ENCODE data around the gene PSMB8. TPM values are rescaled to one million over a fixed set of nuclear protein-coding genes. Genes with fewer than 3 reads are reported as not detected.

The PSMB8 gene
- total and polyA plus RNA-seq, 2 of the 8 experiments (the other 6 are each of a cell fraction or from before 2014, with no cell fraction given) = 18.4 to 43.0 TPM

DNA sequence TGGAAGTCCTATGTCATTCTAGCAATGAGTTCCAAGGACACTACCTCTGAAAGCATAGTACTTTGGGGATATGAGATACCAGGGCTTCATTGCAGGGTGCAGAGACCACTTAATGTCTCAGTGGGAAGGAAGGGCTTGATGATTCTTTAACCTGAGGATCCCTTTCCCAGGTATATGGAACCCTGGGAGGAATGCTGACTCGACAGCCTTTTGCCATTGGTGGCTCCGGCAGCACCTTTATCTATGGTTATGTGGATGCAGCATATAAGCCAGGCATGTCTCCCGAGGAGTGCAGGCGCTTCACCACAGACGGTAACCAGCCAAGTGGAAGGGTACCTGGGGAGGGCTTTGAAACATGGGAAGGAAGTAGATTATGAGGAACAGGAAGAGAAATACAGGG is 14.3 kb upstream of the PSMB8 start:
- no peak overlapping the region for H2AFZ ChIP-seq (ENCODE audit: low read length)
- no peak for TF ChIP-seq PHF8 (conservative IDR thresholded peaks at IDR 0.05; ENCODE audit: low read depth, low read length)
- no peak for TF ChIP-seq EP300 (IDR thresholded peaks at IDR 0.05; ENCODE audit: borderline replicate concordance in 1 of 2, low read depth in 2 of 2, low read length in 2 of 2)
- no peak for TF ChIP-seq JUN (IDR thresholded peaks at IDR 0.05; ENCODE audit: low read depth, low read length)
- no peak for TF ChIP-seq CTCF (IDR thresholded peaks at IDR 0.05; ENCODE audit: control extremely low read depth in 1 of 3, insufficient read depth in 1 of 3, low read depth in 1 of 3, low read length in 3 of 3)
- TF ChIP-seq TCF12 (IDR thresholded peaks at IDR 0.05; ENCODE audit: low read depth, low read length) = no peak
- TF ChIP-seq MAX (IDR thresholded peaks at IDR 0.05) = no peak
- TF ChIP-seq YY1 (IDR thresholded peaks at IDR 0.05; ENCODE audit: low read depth, low read length) = no peak
- TF ChIP-seq E2F6 (IDR thresholded peaks at IDR 0.05) = no peak
- TF ChIP-seq BRCA1 (IDR thresholded peaks at IDR 0.05; ENCODE audit: low read depth, low read length) = no peak
- no peak for TF ChIP-seq RFX5 (IDR thresholded peaks at IDR 0.05; ENCODE audit: borderline replicate concordance, low read depth, low read length)

More for the DNA sequence above, 14.3 kb upstream of the PSMB8 start:
- Histone ChIP-seq H2BK15ac (ENCODE audit: low read length) (no peak overlapping the region), H3K56ac (replicated peaks; ENCODE audit: insufficient read length, low read depth, low read length) (no peak overlapping the region), H4K20me1 (replicated peaks in 1 of 2; ENCODE audit: control insufficient read depth in 1 of 2, insufficient read depth in 2 of 2, low read length in 2 of 2) (no peaks in the 10 kb centered on the region), H4K8ac (ENCODE audit: extremely low read depth, insufficient read depth, low read length) (peak overlapping the region; percentile 65; the same call in 1 of the 2 replicates), H3K14ac (ENCODE audit: insufficient read length) (no peak overlapping the region), H3K4me3 (ENCODE audit: extremely low read depth in 1 of 4, insufficient read depth in 2 of 4, low read depth in 3 of 4, low read length in 4 of 4) (no peak overlapping the region), H2BK20ac (ENCODE audit: low read length) (no peak overlapping the region), H4K5ac (ENCODE audit: insufficient read length, low read depth, low read length) (no peak overlapping the region), H3K79me2 (ENCODE audit: control insufficient read depth in 1 of 2, insufficient read depth in 2 of 2, low read length in 2 of 2) (no peaks in the 10 kb centered on the region), H3K27me3 (replicated peaks in 1 of 4; ENCODE audit: control insufficient read depth in 3 of 4, extremely low read depth in 1 of 4, insufficient read depth in 3 of 4, low read length in 3 of 4) (peaks cover 2 to 22% (median 18%) of the 10 kb centered on the region in 4 experiments), H3K9ac (replicated peaks in 1 of 4; ENCODE audit: extremely low read depth in 1 of 4, low read depth in 3 of 4, low read length in 3 of 4) (no peak overlapping the region), H3K9me3 (ENCODE audit: insufficient read depth in 2 of 2, low read depth in 1 of 2, low read length in 1 of 2) (no peaks in the 10 kb centered on the region), H2BK5ac (ENCODE audit: low read depth, low read length) (no peak overlapping the region), H3K18ac (ENCODE audit: extremely low read depth, low read length) (no peak overlapping the region), H3K27ac (ENCODE audit: low read depth, low read length) (no peak overlapping the region), H3K23ac (ENCODE audit: insufficient read length) (no peak overlapping the region), H3K4me2 (ENCODE audit: insufficient read depth in 1 of 2, low read depth in 2 of 2, low read length in 2 of 2) (no peak overlapping the region), H3K4ac (replicated peaks; ENCODE audit: insufficient read length, low read depth, low read length) (no peak overlapping the region), H2BK120ac (replicated peaks; ENCODE audit: low read depth, low read length) (no peak overlapping the region), H4K91ac (replicated peaks; ENCODE audit: insufficient read length, low read length) (no peak overlapping the region), H3K36me3 (ENCODE audit: control insufficient read depth in 2 of 4, insufficient read depth in 4 of 4, low read length in 3 of 4) (no peaks in the 10 kb centered on the region), H2AK5ac (ENCODE audit: low read depth, low read length) (no peak overlapping the region), H3K79me1 (ENCODE audit: low read depth, low read length) (no peaks in the 10 kb centered on the region), H3K4me1 (replicated peaks in 1 of 4; ENCODE audit: control insufficient read depth in 3 of 4, insufficient read depth in 4 of 4, low read length in 3 of 4) (peaks cover 0 to 6% (median 1%) of the 10 kb centered on the region in 4 experiments; a peak in 6 of 7 replicates), H2BK12ac (ENCODE audit: low read depth, low read length) (no peak overlapping the region), H3K23me2 (ENCODE audit: low read depth, low read length) (peaks cover 8% of the 10 kb centered on the region; the same call in 1 of the 2 replicates)
- DNase-seq (ENCODE audit: low read depth in 1 of 2, low spot score in 2 of 2) = no peak
- ChIA-PET CTCF (ENCODE audit: partially characterized antibody) (interaction anchor here (0.6 to 19.9 kb wide), 7 partner anchors 10 to 95 kb away, joined by 4 to 402 read pairs (median 5); partner anchors contain the start of genes HLA-DMA, PSMB8 and TAP2), POLR2A (ENCODE audit: partially characterized antibody) (interaction anchor here (1.2 to 2.6 kb wide), 2 partner anchors 19 to 113 kb away, joined by 4 to 10 read pairs; partner anchors contain the start of gene TAP2)
- WGBS, 2 experiments (ENCODE audit: extremely low coverage in 1 of 2, insufficient coverage in 1 of 2, insufficient read length in 1 of 2, insufficient replicate concordance in 2 of 2, low coverage in 1 of 2, low lambda C conversion rate in 2 of 2, missing lambda C conversion rate in 1 of 2) = 78% methylated on average over 5 of the region's 5 CpGs; no CpG with 5 or more reads in 1 of the 2 experiments
- FAIRE-seq = no peak
